ENCODE measurements around the gene LRRC71.

- no peak for TF ChIP-seq POLR2A (IDR thresholded peaks at IDR 0.05; ENCODE audit: low read depth, low read length)
- TF ChIP-seq POLR2AphosphoS5 (IDR thresholded peaks at IDR 0.05; ENCODE audit: low read depth, low read length), result no peak
- no peak for TF ChIP-seq TAF1 (IDR thresholded peaks at IDR 0.05; ENCODE audit: borderline replicate concordance, low read depth, low read length)
Measured at GRCh38 chr1:156881101-156881500, 39.3 kb upstream of the LRRC71 start.

Measured in GM12892 (cell line).